ENCODE data around the gene CLMP.
A peak's percentile ranks its signal among the peaks of the same experiment; 100 is the strongest.

Gene CLMP

DNA sequence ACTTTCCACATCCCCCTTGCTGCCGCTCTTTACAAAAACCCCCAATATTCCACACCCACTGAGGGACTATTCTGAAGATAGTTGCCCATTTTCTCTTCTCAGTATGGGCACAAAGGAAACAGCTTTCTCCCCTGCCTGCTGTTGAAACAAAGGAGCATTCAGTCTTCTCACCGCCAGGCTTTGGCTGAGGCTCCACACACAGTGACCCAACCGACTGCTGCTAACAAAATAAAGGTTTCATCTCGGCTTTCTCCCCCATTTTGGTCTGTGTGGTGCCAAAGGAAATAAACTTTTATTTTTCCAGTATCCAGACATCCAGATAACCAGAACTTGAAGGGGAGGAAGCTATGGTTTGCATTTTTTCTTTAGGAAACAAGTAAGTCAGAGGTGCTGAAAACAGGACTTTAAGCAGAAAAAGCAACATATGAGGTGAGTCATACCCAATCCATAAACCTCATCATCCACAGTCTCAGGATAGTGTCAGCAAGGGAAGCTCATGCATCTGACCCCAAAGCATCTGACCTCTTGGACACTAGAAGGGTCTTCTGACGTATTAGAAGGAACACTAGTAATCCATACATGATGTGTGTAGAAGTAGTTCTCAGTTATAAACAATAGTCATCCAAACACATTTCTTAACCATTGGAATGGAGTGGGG lies 6.4 kb downstream of the CLMP start:
- no peak for DNase-seq

DNA sequence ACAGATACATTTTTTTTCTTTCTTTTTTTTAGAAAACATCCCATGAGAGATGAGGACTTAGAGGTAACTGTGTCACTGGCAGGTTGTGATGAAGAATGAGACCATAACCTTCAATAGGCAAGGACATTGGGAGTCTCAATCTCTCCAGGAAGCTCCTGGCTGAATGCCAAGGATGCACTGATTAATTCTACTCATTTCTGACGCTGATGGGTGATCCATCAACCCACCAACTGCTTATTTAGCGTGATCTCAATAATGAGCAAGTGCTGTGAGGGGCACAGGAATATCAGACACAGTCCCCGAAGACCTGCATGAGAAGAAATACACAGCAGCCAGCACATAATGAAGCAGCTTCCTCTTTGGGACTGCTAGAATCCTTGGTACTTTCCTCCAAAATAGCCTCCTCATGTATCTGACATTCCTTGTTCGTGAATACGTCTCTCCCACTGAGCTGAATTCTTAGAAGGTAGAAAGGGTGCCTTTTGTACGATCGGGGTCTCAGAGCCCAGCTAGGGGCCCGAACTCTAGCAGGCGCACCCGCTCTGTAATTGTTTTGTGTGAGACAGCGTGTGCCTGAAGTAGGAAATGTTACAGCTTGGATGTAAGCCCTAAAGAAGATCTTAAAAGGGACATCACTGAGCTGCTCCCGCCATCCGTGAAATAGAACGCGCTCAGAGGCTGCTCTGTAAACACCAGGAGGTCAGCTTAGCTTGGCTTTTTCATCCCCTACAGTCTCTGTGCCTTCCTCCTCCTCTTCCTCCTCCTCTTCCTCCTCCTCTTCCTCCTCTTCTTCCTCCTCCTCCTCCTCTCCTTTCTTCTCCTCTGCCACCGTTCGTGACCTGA lies 7.2 kb downstream of the CLMP start:
- DNase-seq: peak; percentile 76

DNA sequence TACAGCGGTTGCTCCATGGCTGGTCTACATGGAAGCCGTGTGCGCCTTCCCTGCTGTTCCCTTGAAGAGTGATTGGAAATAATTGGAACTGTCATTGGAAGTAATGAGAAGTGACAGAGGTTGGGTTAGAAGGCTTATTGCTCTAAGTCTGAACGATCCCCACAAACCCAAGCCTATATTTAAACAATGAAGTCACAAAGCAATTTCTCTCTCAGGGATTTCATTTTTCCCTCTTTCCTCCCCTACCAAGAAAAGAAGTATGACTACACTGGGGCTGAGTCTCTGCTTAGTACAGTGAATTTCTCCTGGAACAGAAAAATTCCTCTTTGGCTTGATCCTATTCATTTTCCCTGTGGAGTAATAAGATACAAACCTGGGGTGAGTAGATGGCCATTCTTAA lies 7.8 kb downstream of the CLMP start:
- peak; percentile 52 for DNase-seq

DNA sequence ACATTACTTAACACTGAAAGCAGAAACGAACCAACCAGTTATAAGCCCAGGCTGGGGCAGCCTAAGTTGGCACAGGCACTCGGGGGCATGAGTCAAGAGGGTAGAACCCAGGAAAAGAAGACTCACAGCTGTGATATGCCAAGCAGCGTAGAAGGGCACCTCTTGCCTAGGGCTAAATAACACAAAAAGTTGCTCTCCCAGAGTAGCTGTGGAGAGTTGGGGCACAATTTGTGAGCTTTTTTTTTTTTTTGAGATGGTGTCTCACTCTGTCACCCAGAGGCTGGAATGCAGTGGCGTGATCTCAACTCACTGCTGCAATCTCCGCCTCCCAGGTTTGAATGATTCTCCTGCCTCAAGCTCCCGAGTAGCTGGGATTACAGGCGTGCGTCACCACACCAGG lies 8.8 kb downstream of the CLMP start:
- no peak for DNase-seq

DNA sequence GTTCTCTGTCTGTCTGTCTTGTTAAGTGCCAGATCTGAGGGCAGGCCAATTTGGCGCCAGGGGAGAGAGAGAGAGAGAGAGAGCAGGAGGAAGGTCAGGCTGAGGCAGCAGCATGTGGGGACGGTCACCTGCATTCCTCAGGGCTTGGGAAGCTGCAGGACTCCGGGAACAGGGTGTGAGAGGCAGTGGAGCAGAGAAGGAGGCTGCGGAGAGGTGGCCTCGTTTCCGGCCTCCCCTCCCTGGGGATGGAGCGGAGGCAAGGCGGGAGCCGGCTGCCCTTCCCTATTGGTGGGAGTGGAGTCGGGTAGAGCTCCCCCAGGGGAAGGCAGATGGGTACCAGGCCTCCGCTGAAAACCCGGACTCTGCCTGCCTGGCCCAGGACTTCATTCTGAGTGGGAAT lies 9.7 kb downstream of the CLMP start:
- no peak for DNase-seq

DNA sequence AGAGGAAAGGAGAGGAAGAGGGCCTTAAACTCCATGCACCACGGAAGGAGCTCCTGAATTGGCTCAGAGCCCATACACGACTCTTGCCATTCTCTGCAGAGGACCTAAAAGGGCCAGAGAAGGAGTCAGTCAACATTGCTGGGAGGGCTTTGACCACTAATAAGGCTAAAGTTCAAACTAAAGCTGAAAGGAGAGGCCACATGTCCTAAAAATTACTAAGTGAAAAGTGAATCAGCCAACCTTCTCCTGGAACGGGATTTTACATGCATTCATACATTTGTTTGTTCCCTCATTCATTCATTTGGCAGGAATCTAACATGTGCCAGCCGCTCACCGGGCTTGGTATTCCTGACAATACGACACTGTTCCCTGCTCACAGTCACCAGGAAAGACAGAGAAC lies 10.5 kb downstream of the CLMP start:
- no peak for DNase-seq

DNA sequence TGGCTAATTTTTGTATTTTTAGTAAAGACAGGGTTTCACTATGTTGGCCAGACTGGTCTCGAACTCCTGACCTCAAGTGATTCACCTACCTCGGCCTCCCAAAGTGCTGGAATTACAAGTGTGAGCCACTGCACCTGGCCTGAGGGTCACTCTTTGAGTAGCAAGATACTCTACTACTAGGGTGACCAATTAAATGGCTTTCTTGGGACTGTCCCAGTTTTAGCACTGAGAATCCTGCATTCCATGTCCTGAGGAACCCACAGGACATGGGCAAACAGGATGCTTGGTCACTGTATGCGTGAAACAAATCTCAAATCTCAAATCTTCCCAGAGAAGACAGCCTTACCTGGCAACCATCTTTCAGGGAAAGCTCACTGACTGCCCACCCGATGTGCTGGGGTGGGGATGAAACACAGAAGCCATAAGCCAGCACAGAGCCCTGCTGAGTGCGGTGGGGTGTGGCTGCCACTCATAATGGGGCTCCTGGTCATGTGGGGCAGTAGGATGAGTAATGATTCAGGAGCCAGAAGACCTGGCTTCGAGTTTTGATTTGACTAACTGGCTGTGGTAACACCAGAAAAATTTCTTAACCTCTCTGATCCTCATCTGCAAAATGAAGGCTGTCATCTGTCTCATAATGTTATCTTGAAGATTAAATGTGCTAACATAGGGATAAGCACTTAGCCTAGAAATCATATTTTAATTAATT lies 11.5 kb downstream of the CLMP start:
- no peak for DNase-seq

DNA sequence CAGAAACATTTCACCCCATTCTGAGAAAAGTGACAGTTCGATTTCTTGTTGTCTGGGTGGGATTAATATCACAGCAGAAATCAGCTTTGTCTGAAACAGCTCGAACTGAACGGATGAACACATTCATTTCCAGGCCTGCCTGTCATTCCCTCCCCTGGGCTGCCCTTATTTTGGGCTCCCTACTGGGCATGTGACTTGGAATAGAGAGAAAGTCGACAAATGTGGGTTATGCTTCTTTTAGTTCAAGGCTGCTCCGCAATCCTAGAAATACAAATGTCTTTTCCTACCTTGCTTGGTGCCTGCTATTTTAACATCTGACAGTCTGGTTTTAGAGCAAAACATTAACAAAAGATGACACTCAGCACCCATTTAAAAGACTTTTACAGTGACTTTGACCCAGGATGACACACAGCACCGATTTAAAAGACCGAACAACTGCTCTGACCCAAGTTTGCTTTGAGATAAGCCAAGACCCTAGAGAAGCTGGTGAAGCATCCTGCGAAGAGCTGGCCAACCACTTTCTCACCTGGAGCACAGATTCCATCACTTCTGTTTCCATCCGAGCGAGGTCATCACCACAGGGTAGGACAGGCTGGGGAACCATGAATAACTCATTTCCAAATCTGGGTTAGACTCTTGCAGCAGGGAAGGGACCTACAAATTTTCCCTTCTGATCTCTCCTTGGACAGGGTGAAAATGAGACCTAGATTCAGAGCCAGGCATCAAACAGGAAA lies 13.1 kb downstream of the CLMP start:
- no peak for DNase-seq

DNA sequence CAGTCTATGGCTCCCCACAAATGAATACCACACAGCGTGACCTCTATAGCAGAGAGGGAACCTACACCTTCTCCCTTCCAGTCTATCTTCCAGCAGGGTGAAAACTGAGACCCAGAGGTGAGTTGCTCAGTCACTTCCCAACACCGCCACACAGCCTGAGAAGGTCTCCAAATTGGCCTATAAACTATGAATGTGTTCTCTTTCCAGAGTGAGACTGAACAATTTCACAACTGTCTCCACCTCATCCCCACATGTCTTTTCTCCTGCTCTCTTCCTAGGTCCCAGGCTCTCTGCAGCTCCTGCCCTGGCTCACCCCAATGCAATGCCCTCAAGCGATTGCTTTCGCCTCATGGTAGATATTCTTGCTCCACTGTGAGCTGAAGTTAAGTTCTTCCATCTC lies 14.0 kb downstream of the CLMP start:
- DNase-seq: no peak

DNA sequence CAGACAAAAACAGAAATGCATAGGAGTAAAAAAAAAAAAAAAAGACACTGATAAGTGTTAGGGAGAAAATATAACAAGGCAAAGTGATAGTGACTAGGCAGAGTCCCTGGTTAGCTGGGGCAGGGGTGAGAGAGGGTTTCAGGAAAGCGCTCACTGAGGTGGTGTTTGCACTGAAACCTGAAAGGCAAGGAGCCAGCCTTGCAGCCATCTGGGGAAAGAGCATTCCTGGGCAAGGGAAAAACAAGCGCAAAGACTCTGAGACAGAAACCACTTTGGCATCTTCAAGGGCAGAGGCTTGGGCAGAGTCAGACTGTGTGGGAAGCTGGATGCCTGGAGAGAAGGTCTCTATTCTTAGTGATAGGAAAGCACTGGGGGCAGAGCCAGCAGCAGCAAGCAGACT lies 14.5 kb downstream of the CLMP start:
- DNase-seq: no peak

DNA sequence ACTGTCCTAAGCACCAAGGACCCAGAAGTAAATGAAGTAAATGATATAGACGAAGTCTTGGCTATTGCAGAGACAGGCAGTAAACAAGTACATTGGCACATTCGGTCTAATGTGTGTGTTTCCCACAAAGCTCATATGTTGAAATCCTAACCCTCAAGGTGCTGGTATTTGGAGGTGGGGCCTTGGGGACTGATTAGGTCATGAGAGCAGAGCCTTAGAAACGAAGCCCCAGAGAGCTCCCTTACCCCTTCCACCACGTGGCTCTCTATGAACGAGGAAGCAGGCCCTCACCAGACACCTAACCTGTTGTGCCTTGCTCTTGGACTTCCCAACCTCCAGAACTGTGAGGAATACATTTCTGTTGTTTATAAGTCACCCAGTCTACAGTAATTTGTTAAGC lies 14.9 kb downstream of the CLMP start:
- DNase-seq: no peak

DNA sequence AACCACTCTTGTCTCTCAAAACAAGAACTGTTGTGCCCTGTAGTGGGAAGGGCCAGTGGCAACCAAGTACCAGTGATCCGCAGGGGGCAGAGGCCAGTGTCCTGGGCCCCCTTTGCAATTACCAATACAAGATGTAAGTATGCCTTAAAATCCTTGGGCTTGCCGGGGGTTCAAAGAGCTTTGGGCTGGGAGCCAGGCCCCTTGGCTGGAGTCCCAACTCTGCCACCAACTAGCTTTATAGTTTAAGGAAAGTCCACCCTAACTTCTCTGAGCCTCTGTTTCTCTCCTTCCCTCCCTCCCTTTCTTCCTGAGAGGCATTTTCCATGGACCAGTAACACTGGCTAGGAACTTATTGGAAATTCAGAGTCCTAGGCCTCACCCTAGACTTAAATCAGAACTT lies 15.5 kb downstream of the CLMP start:
- DNase-seq: no peak

DNA sequence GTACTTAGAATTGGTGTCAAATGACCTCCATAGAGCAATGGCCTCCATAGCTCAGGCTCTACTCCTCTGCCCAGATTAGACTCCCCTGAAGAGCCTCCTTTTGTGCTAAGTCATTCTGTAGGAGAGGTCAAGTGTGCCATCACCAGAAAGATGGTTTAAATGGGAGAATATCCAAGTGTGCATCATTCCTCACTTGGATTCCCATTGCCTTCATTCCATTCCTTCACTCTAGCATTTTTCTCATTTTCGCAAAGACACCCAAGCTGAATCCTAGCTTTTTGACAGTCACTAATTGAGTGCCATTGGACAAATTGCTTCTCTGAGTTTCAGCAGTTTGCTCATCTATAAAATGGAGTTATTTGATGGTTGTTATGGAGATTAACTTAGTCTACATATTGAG lies 16.9 kb downstream of the CLMP start:
- DNase-seq: no peak

DNA sequence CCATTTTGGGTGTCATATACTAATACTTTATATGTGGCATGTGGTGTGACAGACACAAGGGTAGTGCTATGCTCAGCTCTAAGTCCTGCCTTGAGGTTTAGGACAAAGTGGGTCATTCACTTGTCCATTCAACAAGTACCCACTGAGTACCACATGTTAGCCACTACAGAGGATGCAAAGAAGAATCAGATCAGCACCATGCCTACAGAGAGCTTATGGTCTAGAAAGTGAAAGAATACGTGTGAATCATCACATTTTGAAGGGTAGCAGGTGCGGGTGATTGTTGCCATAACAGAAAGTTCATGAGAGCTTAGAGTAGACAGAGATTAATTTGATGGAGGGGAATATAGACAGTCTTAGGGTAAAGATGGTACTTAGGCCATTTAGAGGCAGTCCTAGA lies 18.3 kb downstream of the CLMP start:
- no peak for DNase-seq

DNA sequence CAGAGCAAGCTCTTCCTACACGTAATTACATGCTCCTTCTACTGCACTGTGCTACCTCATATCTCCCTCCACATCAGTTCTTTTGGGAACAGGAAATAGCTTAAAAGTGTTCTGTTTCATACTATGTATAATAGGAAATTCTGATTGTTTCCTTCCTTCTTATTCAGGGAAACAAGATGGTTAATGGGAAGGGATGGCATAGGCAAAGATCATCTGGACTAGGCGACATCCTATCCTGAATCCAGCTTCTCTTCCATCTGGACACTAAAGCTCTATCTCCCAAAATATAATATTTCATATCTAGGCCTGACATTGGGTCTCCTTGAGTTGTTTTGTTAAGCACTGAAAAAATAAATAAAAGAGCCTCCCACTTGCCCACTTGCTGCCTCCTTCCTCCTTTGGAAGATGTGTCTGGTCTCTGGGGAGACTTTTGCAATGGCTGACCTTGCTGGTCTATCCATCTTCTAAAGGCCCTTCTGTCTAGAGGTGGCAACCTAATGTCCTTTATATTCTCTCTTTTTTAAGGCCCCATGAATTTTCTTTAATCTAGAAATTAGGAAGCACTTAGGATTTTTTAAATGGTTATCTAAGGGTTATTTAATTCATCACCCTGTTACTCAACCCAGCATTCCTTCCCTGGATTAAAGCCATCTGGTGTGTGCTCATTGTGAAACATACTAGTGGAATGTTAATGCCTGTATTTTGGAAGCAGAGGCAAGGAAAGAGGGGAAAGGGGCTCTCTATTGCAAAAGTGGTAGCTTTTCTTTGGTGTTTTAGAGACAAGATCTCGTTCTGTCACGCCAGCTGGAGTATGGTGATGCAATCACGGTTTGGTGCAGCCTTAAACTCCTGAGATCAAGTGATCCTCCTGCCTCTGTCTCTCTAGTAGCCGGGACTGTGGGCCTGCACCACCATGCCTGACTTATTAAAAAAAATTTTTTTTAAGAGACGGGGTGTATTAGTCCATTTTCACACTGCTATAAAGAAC lies 20.6 kb downstream of the CLMP start:
- no peak for DNase-seq

DNA sequence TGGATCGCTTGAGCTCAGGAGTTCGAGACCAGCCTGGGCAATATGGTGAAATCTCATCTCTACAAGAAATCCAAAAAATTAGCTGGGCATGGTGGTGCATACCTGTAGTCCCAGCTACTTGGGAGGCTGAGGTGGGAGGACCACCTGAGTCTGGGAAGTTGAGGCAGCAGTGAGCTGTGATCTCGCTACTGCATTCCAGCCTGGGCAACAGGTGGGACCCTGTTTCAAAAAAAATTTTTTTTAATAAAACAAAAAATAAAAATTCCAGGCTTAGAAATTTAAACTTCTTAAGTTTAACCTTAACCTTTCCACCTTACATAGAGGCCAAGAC lies 21.2 kb downstream of the CLMP start:
- DNase-seq: no peak

DNA sequence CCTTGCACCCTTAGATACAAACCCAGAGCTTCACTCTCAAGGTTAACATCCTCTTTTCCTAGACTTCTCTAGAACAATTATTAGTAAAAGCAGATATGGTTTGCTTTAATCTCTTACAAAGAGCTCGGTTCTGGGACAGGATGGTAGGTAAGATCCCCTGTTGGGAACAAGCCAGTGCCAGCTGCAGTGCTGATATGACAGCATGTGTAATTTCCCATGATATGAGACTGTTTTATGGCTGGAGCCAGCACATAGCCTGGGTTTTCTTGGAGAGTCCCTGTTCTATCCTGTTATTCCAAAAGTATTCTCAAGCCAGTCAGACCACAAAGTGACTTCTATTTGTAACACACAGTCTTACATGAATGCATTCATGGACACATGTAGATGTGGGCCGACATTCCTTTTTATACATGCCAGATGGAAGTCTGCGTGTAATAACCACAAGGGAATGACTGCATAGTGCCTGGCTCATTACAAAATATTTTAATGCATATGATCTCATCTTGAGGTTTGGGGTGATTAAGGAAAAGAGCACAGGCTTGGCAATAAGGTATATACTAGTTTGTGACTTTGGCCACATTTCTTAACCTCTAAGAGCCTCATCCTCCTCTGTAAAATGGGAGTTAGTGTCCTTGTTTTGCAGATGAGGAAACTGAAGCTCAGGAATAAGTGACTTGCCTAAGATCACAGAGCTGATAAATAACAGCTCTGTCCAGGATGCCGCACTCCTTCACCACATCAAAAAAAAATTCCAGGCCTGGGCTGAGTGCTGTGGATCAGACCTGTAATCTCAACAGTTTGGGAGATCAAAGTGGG lies 21.8 kb downstream of the CLMP start:
- DNase-seq: no peak

DNA sequence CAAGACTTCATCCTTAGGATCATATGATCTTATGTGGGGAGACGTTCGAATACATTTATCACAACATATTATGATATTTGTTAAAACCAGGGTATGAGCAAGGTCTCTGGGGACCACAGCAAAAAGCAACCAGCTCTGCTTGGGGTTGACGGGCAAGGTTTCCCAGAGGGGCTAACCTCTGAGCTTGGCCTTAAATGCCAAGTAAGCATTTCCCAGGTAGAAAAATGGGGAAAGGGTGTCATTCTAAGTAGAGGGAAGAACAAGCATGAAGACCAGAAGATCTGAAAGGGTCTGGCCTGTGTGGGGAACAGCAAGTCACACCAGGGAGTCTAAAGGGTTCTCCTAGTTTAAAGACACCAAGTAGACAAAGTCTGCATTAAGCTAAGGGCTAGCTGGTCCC lies 24.1 kb downstream of the CLMP start:
- no peak for DNase-seq

DNA sequence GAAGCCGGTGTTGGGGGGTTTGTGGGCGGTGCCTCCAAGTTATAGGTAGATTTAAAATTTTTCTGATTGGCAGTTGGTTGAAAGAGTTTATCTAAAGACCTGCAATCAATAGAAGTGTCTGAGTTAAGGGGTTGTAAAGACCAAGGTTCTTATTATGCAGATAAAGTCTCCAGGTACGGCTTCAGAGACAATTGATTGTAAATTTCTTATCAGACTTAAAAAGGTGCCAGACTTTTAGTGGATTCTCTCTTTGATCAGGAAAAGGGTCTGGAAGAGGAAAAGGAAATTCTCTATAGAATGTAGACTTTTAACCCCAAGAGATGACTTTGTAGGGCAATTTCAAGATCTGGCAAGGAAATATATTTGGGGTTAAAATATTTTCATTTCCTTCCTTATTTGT lies 25.2 kb downstream of the CLMP start:
- DNase-seq: no peak

DNA sequence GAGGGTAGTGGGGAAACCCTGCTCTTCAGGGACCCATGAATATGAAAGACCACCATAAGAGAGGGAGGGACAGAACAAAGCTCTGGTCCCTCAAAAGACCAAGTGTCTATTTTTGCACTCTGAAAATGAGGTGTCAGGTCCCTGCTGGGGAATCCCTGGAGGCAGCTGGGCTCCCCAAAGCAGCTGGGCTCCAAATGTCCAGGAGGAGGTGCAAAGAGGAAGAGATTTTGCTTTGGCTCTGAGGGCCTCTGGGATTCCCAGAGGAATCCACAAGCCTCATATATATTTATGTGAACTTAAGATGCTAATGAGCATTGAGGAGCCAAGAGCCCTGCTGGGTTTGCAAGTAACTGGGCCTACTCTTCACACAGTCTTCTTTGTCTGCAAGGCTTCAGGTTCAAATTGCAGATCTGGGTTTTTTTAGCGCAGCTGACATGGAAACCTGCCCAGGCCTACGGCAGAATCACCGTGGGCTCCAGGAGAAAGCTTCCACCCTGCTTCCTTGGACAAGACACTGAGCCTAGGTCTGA lies 26.0 kb downstream of the CLMP start:
- no peak for DNase-seq

DNA sequence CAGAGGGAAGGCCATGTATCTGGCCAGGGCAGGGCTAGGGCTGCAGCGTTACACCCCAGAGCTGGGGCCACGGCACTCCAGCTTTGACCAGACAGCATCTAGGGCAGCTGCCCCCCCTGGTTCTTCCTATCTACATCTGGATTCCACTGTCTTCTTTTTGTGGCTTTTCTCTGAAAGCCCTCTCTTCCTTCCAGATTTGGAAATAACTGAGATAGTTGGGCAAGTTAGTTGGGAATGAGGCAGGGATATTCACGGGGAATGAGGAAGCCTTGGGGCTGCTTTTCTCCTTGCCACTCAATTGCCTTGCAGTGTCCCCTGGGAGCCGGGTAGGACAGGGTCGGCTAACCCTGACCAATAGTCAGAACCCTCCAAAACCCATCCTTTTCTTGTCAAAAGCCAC lies 26.8 kb downstream of the CLMP start:
- DNase-seq: no peak
